ENCODE measurements around the gene LPP. TPM values are rescaled to one million over a fixed set of nuclear protein-coding genes. Genes with fewer than 3 reads are reported as not detected.

LPP gene
- polyA plus RNA-seq, 2 of the 4 experiments (the other 2 are of a cell fraction), result 11.0 to 30.8 TPM

DNA sequence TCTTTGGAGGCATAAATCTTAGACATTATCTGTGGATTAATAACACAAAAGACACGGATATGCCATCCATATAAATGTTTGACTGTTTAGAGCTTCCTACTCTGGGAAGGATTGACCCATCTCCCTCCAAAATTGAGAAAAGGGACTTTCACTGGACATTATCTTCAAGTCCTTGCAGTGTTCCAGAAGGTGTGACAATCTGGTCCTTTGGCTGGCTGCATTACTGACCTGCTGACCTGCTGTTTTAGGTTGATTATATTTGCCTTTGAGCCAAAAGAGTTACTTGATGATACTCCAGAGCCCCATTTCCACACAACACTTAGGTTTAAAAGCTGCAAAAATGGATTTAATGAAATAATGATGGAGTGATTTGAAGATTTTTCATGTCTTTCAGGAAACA, 504.6 kb downstream of the LPP start:
- FAIRE-seq, result no peak
- ChIA-PET CTCF (interaction anchor here (1.5 kb wide), 1 partner anchor 9 kb away, joined by 5 read pairs; no protein-coding TSS in a partner anchor), POLR2A (no interaction called here)
- TF ChIP-seq NPAS2 (CRISPR knock-in tag; IDR thresholded peaks at IDR 0.05; ENCODE audit: borderline replicate concordance), result no peak
- TF ChIP-seq HEYL (CRISPR knock-in tag; IDR thresholded peaks at IDR 0.05), result no peak
- no peak for TF ChIP-seq RFX5 (IDR thresholded peaks at IDR 0.05)
- TF ChIP-seq POLR2AphosphoS2 (conservative IDR thresholded peaks at IDR 0.05; ENCODE audit: low read length), result no peak
- TF ChIP-seq NR3C1 (IDR thresholded peaks at IDR 0.05), result no peak
- TF ChIP-seq CHD2 (IDR thresholded peaks at IDR 0.05; ENCODE audit: low read length, partially characterized antibody), result no peak
- 79% methylated on average over 1 of the region's 1 CpG for WGBS (ENCODE audit: missing lambda C conversion rate)
- Histone ChIP-seq H3K4me3 (no peak overlapping the region), H3K4me1 (no peaks in the 10 kb centered on the region), H3K4me2 (no peak overlapping the region), H3K27ac (no peak overlapping the region), H3K9me3 (no peaks in the 10 kb centered on the region)
- no peak for DNase-seq (ENCODE audit: low read depth in 1 of 2, low spot score in 1 of 2)
- no peak for ATAC-seq

DNA sequence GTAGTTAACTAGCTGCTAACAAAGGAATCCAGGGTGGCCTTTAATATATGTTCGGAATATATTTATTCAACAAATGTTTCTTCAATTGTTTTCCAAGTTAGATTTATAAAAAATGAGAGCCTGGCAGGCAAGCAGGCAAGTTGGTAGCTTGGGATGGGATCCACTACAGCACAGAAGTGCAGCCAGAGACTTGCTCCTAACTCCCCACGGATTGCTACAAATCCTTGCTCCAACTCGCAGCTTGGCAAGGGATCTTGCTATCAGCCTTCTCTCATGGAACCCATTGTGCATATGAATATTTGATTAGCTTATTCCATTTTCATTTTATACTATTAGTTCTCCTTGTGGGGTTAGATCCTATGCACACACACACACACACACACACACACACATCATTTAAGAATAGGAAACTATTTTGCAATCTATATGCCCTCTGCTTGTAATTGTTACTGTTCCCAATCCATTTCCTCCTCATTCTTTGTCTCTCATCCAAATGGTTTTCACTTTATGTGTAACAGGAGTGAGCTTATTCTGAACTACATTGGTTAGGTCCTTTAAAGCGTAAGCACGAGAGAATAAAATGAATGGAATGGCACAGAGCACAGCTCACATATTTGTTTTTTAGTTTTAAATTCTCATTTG, 505.6 kb downstream of the LPP start:
- Histone ChIP-seq H3K4me2 (no peak overlapping the region), H3K27ac (no peak overlapping the region), H3K9me3 (no peaks in the 10 kb centered on the region), H3K4me1 (no peaks in the 10 kb centered on the region), H3K4me3 (no peak overlapping the region)
- CTCF ChIA-PET, result interaction anchor here (1.3 to 1.5 kb wide), 2 partner anchors 10 to 920 kb away, joined by 4 to 5 read pairs; no protein-coding TSS in a partner anchor
- no peak for ATAC-seq
- DNase-seq (ENCODE audit: low read depth in 1 of 2, low spot score in 1 of 2), result no peak
- FAIRE-seq, result no peak
- no peak for TF ChIP-seq EHF (CRISPR knock-in tag; IDR thresholded peaks at IDR 0.05)
- TF ChIP-seq, protein P1, sequence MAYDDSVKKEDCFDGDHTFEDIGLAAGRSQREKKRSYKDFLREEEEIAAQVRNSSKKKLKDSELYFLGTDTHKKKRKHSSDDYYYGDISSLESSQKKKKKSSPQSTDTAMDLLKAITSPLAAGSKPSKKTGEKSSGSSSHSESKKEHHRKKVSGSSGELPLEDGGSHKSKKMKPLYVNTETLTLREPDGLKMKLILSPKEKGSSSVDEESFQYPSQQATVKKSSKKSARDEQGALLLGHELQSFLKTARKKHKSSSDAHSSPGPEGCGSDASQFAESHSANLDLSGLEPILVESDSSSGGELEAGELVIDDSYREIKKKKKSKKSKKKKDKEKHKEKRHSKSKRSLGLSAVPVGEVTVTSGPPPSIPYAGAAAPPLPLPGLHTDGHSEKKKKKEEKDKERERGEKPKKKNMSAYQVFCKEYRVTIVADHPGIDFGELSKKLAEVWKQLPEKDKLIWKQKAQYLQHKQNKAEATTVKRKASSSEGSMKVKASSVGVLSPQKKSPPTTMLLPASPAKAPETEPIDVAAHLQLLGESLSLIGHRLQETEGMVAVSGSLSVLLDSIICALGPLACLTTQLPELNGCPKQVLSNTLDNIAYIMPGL (CRISPR knock-in tag; IDR thresholded peaks at IDR 0.05; ENCODE audit: borderline replicate concordance), result no peak
- no peak for TF ChIP-seq ZNF302 (CRISPR knock-in tag; IDR thresholded peaks at IDR 0.05)
- TF ChIP-seq TP53 (CRISPR knock-in tag; IDR thresholded peaks at IDR 0.05), result no peak
- TF ChIP-seq KDM1A (IDR thresholded peaks at IDR 0.05; ENCODE audit: low read depth), result no peak
- TF ChIP-seq EHMT2 (IDR thresholded peaks at IDR 0.05; ENCODE audit: low read depth), result no peak
- no peak for TF ChIP-seq JUNB (IDR thresholded peaks at IDR 0.05)
- no peak for TF ChIP-seq PHF8 (IDR thresholded peaks at IDR 0.05; ENCODE audit: borderline replicate concordance, low read depth)
- no peak for TF ChIP-seq NFE2L2 (conservative IDR thresholded peaks at IDR 0.05; ENCODE audit: low read length)
- TF ChIP-seq POLR2AphosphoS2 (conservative IDR thresholded peaks at IDR 0.05; ENCODE audit: low read length), result no peak
- TF ChIP-seq MAFK (IDR thresholded peaks at IDR 0.05; ENCODE audit: partially characterized antibody), result no peak
- no peak for TF ChIP-seq SREBF2 (IDR thresholded peaks at IDR 0.05)
- no peak for TF ChIP-seq ZC3H11A (IDR thresholded peaks at IDR 0.05)
- TF ChIP-seq EP300 (IDR thresholded peaks at IDR 0.05), result no peak
- TF ChIP-seq NR3C1 (IDR thresholded peaks at IDR 0.05), result no peak
- no peak for TF ChIP-seq HOXA7 (CRISPR knock-in tag; IDR thresholded peaks at IDR 0.05)
- POLR2A ChIA-PET, result no interaction called here
- WGBS (ENCODE audit: missing lambda C conversion rate), result 94% methylated on average over 5 of the region's 5 CpGs

DNA sequence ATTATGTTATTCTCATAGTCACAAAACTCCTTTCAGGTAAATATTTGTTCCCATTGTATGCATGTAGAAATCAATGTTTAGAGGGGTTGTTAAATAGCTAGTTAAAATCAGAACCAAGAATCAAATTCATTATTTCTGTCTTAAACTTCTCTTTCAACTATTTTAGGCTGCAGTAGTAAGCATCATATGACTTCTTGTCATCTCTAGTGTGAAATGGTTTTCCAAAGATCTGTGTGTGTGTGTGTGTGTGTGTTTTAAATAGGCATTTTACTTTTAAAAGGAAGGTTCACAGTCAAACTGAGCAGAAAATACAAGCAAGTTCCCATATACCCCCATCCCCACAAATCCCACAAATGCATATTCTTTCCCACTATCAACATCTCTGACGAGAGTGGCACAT, 506.5 kb downstream of the LPP start:
- FAIRE-seq (no peak), ATAC-seq (no peak), DNase-seq (ENCODE audit: low read depth in 1 of 2, low spot score in 1 of 2) (no peak)
- H3K27ac ChIP-seq, result no peak overlapping the region
- TF ChIP-seq, protein P2, sequence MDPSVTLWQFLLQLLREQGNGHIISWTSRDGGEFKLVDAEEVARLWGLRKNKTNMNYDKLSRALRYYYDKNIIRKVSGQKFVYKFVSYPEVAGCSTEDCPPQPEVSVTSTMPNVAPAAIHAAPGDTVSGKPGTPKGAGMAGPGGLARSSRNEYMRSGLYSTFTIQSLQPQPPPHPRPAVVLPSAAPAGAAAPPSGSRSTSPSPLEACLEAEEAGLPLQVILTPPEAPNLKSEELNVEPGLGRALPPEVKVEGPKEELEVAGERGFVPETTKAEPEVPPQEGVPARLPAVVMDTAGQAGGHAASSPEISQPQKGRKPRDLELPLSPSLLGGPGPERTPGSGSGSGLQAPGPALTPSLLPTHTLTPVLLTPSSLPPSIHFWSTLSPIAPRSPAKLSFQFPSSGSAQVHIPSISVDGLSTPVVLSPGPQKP (IDR thresholded peaks at IDR 0.05; ENCODE audit: low read depth, low read length), result no peak
- TF ChIP-seq ESRRA (IDR thresholded peaks at IDR 0.05; ENCODE audit: borderline replicate concordance, low read length) (no peak), TP53 (CRISPR knock-in tag; IDR thresholded peaks at IDR 0.05) (no peak), JUN (IDR thresholded peaks at IDR 0.05) (no peak), HEYL (CRISPR knock-in tag; IDR thresholded peaks at IDR 0.05) (no peak)
- TF ChIP-seq, protein P3, sequence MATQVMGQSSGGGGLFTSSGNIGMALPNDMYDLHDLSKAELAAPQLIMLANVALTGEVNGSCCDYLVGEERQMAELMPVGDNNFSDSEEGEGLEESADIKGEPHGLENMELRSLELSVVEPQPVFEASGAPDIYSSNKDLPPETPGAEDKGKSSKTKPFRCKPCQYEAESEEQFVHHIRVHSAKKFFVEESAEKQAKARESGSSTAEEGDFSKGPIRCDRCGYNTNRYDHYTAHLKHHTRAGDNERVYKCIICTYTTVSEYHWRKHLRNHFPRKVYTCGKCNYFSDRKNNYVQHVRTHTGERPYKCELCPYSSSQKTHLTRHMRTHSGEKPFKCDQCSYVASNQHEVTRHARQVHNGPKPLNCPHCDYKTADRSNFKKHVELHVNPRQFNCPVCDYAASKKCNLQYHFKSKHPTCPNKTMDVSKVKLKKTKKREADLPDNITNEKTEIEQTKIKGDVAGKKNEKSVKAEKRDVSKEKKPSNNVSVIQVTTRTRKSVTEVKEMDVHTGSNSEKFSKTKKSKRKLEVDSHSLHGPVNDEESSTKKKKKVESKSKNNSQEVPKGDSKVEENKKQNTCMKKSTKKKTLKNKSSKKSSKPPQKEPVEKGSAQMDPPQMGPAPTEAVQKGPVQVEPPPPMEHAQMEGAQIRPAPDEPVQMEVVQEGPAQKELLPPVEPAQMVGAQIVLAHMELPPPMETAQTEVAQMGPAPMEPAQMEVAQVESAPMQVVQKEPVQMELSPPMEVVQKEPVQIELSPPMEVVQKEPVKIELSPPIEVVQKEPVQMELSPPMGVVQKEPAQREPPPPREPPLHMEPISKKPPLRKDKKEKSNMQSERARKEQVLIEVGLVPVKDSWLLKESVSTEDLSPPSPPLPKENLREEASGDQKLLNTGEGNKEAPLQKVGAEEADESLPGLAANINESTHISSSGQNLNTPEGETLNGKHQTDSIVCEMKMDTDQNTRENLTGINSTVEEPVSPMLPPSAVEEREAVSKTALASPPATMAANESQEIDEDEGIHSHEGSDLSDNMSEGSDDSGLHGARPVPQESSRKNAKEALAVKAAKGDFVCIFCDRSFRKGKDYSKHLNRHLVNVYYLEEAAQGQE (IDR thresholded peaks at IDR 0.05), result no peak
- TF ChIP-seq, protein P4, sequence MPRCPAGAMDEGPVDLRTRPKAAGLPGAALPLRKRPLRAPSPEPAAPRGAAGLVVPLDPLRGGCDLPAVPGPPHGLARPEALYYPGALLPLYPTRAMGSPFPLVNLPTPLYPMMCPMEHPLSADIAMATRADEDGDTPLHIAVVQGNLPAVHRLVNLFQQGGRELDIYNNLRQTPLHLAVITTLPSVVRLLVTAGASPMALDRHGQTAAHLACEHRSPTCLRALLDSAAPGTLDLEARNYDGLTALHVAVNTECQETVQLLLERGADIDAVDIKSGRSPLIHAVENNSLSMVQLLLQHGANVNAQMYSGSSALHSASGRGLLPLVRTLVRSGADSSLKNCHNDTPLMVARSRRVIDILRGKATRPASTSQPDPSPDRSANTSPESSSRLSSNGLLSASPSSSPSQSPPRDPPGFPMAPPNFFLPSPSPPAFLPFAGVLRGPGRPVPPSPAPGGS (IDR thresholded peaks at IDR 0.05), result no peak
- H3K9me3 ChIP-seq, result no peaks in the 10 kb centered on the region
- ChIA-PET CTCF (interaction anchor here (1.3 kb wide), 1 partner anchor 921 kb away, joined by 4 read pairs; no protein-coding TSS in a partner anchor), POLR2A (no interaction called here)
- no peak overlapping the region for H3K4me3 ChIP-seq
- WGBS (ENCODE audit: missing lambda C conversion rate), result 100% methylated on average over 1 of the region's 1 CpG
- no peak overlapping the region for H3K4me2 ChIP-seq
- H3K4me1 ChIP-seq, result no peaks in the 10 kb centered on the region
